22Rv1 (cell line): ENCODE results near the gene STPG2.

Experiments
- ZFX ChIP-seq: fragments of 450-650 bp; IDR thresholded peaks from 2 replicates; pipeline ENCODE4 v1.6.1; 2017; ENCODE audit warnings: antibody characterized with exemption, borderline replicate concordance
- TF ChIP-seq, protein P1 (sequence below): fragments of 450-650 bp; IDR thresholded peaks from 2 replicates; pipeline ENCODE4 v1.5.1; 2017; ENCODE audit warnings: mild to moderate bottlenecking

- TF ChIP-seq, protein P1, sequence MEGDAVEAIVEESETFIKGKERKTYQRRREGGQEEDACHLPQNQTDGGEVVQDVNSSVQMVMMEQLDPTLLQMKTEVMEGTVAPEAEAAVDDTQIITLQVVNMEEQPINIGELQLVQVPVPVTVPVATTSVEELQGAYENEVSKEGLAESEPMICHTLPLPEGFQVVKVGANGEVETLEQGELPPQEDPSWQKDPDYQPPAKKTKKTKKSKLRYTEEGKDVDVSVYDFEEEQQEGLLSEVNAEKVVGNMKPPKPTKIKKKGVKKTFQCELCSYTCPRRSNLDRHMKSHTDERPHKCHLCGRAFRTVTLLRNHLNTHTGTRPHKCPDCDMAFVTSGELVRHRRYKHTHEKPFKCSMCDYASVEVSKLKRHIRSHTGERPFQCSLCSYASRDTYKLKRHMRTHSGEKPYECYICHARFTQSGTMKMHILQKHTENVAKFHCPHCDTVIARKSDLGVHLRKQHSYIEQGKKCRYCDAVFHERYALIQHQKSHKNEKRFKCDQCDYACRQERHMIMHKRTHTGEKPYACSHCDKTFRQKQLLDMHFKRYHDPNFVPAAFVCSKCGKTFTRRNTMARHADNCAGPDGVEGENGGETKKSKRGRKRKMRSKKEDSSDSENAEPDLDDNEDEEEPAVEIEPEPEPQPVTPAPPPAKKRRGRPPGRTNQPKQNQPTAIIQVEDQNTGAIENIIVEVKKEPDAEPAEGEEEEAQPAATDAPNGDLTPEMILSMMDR, result peak; percentile 44
- no peak for TF ChIP-seq ZFX
These were observed 233.3 kb downstream of the STPG2 start for GRCh38 chr4:97910005-97910404.
